ENCODE results near the gene BTN2A1. TPM values are rescaled to one million over a fixed set of nuclear protein-coding genes. Genes with fewer than 3 reads are reported as not detected.
A peak's percentile ranks its signal among the peaks of the same experiment; 100 is the strongest.

BTN2A1 gene
- total and polyA plus RNA-seq, 9 of the 15 experiments (the other 6 are each of a cell fraction or from before 2014, with no cell fraction given) = 6.7 to 22.1 (median 16.4) TPM

DNA sequence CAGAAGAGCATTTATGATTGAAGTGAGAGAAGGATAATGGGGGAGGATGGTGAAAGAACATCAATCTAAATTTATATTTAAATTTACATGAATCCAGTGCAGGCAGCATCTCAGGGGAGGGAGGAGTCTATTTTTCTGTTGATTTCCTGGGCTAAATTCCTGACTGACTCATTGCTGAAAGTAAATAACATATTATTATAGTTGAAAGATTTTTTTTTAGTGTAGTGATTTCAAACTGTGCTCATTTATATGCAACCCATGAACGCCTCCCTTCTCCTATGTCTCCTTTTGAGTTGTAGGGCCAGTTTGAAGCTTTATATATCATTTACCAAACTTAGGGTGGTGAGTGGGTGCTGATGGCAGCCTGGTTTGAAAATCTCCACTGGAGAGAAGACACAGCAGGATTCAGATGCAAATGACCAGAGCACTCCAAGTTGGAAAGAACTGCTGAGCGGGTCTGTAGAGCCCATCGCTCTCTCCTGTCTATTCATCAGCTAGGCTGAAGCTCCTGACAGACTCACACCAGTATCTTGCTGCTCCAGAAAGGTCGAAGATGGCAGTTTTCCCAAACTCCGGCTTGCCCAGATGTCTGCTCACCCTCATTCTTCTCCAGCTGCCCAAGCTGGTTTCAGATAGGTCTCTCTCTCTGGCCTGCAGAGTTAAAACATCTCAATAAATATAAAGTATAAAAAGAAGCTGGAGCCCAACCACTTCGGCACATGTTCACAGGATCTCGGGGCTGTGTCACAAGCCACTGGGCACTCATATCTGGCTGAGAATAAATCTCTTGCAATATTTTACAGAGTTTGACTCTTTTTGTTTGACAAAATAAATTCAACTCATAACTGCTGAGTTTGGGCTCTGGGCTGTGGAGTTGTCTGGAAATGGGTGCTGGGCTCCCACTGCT, 18.3 kb downstream of the BTN2A1 start:
- Histone ChIP-seq H3K27me3 (ENCODE audit: control insufficient read depth in 2 of 2, insufficient read depth in 2 of 2, low read length in 2 of 2) (no peaks in the 10 kb centered on the region), H3K9me1 (ENCODE audit: control insufficient read depth, insufficient read depth, low read length) (no peaks in the 10 kb centered on the region), H3K4me2 (ENCODE audit: insufficient read depth, low read length) (peak overlapping the region; percentile 25; the same call in 1 of the 2 replicates), H2AFZ (ENCODE audit: low read depth, low read length) (peak overlapping the region; percentile 83), H3K9me3 (replicated peaks; ENCODE audit: control insufficient read depth, insufficient read depth, low read depth, low read length) (0 out of 2 replicates have a peak, but pooled peaks cover 6% of the 10 kb centered on the region), H3K79me2 (ENCODE audit: control insufficient read depth, insufficient read depth, low read length) (no peaks in the 10 kb centered on the region), H3K4me3 (no peak overlapping the region), H4K20me1 (replicated peaks; ENCODE audit: control insufficient read depth, insufficient read depth, low read length) (no peaks in the 10 kb centered on the region), H3K27ac (ENCODE audit: extremely low read depth, low read depth, low read length) (peak overlapping the region; percentile 53), H3K9ac (ENCODE audit: insufficient read depth in 1 of 2, low read depth in 2 of 2, low read length in 2 of 2) (peak overlapping the region; percentile 17 to 69; a peak in 2 of 4 replicates), H3K36me3 (ENCODE audit: control insufficient read depth, insufficient read depth, low read length) (no peaks in the 10 kb centered on the region), H3K4me1 (replicated peaks in 1 of 2; ENCODE audit: control insufficient read depth in 2 of 2, insufficient read depth in 2 of 2, low read length in 2 of 2) (peaks cover 32 to 56% of the 10 kb centered on the region in 2 experiments)
- FAIRE-seq (peak; percentile 44), ATAC-seq (peak; percentile 12; the same call in 2 of the 3 replicates), DNase-seq (ENCODE audit: extremely low read depth in 1 of 4, low spot score in 3 of 4) (peak in 2 of 4 experiments; percentile 25 to 54)
- CTCF ChIA-PET (ENCODE audit: low intra/inter-chr PET ratio) = no interaction called here
- POLR2A ChIA-PET = interaction anchor here (0.6 to 2.5 kb wide), 8 partner anchors 9 to 259 kb away, joined by 3 to 18 read pairs (median 4); a partner anchor contains a TSS
- in situ Hi-C loops (cut with MboI) (no loop called here), intact Hi-C loops (cut with micrococcal nuclease) (no loop called here)
- 40% methylated on average over 7 of the region's 7 CpGs for WGBS (ENCODE audit: insufficient coverage, low coverage, missing lambda C conversion rate)
- no TSS peak for BruUV-seq (replicated peaks)
- TF ChIP-seq, protein P1, sequence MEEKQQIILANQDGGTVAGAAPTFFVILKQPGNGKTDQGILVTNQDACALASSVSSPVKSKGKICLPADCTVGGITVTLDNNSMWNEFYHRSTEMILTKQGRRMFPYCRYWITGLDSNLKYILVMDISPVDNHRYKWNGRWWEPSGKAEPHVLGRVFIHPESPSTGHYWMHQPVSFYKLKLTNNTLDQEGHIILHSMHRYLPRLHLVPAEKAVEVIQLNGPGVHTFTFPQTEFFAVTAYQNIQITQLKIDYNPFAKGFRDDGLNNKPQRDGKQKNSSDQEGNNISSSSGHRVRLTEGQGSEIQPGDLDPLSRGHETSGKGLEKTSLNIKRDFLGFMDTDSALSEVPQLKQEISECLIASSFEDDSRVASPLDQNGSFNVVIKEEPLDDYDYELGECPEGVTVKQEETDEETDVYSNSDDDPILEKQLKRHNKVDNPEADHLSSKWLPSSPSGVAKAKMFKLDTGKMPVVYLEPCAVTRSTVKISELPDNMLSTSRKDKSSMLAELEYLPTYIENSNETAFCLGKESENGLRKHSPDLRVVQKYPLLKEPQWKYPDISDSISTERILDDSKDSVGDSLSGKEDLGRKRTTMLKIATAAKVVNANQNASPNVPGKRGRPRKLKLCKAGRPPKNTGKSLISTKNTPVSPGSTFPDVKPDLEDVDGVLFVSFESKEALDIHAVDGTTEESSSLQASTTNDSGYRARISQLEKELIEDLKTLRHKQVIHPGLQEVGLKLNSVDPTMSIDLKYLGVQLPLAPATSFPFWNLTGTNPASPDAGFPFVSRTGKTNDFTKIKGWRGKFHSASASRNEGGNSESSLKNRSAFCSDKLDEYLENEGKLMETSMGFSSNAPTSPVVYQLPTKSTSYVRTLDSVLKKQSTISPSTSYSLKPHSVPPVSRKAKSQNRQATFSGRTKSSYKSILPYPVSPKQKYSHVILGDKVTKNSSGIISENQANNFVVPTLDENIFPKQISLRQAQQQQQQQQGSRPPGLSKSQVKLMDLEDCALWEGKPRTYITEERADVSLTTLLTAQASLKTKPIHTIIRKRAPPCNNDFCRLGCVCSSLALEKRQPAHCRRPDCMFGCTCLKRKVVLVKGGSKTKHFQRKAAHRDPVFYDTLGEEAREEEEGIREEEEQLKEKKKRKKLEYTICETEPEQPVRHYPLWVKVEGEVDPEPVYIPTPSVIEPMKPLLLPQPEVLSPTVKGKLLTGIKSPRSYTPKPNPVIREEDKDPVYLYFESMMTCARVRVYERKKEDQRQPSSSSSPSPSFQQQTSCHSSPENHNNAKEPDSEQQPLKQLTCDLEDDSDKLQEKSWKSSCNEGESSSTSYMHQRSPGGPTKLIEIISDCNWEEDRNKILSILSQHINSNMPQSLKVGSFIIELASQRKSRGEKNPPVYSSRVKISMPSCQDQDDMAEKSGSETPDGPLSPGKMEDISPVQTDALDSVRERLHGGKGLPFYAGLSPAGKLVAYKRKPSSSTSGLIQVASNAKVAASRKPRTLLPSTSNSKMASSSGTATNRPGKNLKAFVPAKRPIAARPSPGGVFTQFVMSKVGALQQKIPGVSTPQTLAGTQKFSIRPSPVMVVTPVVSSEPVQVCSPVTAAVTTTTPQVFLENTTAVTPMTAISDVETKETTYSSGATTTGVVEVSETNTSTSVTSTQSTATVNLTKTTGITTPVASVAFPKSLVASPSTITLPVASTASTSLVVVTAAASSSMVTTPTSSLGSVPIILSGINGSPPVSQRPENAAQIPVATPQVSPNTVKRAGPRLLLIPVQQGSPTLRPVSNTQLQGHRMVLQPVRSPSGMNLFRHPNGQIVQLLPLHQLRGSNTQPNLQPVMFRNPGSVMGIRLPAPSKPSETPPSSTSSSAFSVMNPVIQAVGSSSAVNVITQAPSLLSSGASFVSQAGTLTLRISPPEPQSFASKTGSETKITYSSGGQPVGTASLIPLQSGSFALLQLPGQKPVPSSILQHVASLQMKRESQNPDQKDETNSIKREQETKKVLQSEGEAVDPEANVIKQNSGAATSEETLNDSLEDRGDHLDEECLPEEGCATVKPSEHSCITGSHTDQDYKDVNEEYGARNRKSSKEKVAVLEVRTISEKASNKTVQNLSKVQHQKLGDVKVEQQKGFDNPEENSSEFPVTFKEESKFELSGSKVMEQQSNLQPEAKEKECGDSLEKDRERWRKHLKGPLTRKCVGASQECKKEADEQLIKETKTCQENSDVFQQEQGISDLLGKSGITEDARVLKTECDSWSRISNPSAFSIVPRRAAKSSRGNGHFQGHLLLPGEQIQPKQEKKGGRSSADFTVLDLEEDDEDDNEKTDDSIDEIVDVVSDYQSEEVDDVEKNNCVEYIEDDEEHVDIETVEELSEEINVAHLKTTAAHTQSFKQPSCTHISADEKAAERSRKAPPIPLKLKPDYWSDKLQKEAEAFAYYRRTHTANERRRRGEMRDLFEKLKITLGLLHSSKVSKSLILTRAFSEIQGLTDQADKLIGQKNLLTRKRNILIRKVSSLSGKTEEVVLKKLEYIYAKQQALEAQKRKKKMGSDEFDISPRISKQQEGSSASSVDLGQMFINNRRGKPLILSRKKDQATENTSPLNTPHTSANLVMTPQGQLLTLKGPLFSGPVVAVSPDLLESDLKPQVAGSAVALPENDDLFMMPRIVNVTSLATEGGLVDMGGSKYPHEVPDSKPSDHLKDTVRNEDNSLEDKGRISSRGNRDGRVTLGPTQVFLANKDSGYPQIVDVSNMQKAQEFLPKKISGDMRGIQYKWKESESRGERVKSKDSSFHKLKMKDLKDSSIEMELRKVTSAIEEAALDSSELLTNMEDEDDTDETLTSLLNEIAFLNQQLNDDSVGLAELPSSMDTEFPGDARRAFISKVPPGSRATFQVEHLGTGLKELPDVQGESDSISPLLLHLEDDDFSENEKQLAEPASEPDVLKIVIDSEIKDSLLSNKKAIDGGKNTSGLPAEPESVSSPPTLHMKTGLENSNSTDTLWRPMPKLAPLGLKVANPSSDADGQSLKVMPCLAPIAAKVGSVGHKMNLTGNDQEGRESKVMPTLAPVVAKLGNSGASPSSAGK (IDR thresholded peaks at IDR 0.05) = peak; percentile 16; the same call in 1 of the 2 replicates
- TF ChIP-seq GTF2E2 (tag; IDR thresholded peaks at IDR 0.05) (peak; percentile 53; the same call in 1 of the 2 replicates), MLLT1 (IDR thresholded peaks at IDR 0.05) (0 out of 4 replicates have a peak, but pooled peaks of 1 of the 2 experiments have one; percentile 17), HDAC6 (IDR thresholded peaks at IDR 0.05; ENCODE audit: low read depth, low read length) (peak; percentile 22; the same call in 1 of the 2 replicates), L3MBTL2 (IDR thresholded peaks at IDR 0.05) (peak; percentile 51; the same call in 1 of the 2 replicates), SMAD4 (CRISPR knock-in tag; conservative IDR thresholded peaks at IDR 0.05) (0 out of 2 replicates have a peak, but pooled peaks have one; percentile 49), CBFA2T2 (conservative IDR thresholded peaks at IDR 0.05) (peak; percentile 20)
